ENCODE data around the gene CUX1. TPM values are rescaled to one million over a fixed set of nuclear protein-coding genes. Genes with fewer than 3 reads are reported as not detected.
A peak's percentile ranks its signal among the peaks of the same experiment; 100 is the strongest.

Gene CUX1
- total and polyA plus RNA-seq, 4 donors = 40.5 to 138 (median 69.1) TPM

DNA sequence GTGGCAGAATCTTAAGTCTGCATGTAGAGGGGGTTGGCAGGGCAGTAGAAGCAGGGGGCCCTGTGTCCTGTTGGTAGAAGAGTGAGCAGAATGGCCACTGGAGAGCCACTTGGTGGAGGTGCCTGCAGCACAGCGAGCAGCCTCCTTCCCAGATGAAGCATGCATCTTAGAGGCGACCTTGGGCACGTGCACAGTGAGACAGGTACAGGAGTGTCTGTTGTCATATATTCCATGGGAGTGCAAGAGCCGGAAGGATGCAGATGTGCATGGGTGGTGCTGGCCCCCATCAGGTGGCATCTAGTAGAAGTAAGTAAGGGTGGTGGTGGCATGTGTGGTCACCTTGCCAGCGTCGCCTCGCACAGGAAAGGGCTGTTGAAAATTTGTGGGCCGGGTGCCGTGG is 53.9 kb downstream of the CUX1 start:
- no peak overlapping the region for H3K4me3 ChIP-seq
- H3K9me3 ChIP-seq (ENCODE audit: control insufficient read depth in 4 of 4, insufficient read depth in 3 of 4, low read length in 3 of 4) = no peaks in the 10 kb centered on the region
- peaks cover 3 to 24% (median 7%) of the 10 kb centered on the region in 5 donors for H3K4me1 ChIP-seq (ENCODE audit: control insufficient read depth in 5 of 5, insufficient read depth in 5 of 5, low read length in 5 of 5)
- no peaks in the 10 kb centered on the region for H3K27me3 ChIP-seq (ENCODE audit: control insufficient read depth in 3 of 3, insufficient read depth in 3 of 3, low read length in 2 of 3)
- no peak for DNase-seq
- no peak for ATAC-seq (ENCODE audit: insufficient read depth, low FRiP score)
- H3K36me3 ChIP-seq (ENCODE audit: control insufficient read depth in 4 of 4, insufficient read depth in 4 of 4, low read length in 4 of 4) = no peaks in the 10 kb centered on the region
- peak overlapping the region in 1 of 2 donors; percentile 21 for H3K27ac ChIP-seq (ENCODE audit: low read depth in 1 of 2, low read length in 1 of 2)
- WGBS, 2 donors = 69 to 81% methylated on average over 9 of the region's 9 CpGs
- TF ChIP-seq, protein P1, sequence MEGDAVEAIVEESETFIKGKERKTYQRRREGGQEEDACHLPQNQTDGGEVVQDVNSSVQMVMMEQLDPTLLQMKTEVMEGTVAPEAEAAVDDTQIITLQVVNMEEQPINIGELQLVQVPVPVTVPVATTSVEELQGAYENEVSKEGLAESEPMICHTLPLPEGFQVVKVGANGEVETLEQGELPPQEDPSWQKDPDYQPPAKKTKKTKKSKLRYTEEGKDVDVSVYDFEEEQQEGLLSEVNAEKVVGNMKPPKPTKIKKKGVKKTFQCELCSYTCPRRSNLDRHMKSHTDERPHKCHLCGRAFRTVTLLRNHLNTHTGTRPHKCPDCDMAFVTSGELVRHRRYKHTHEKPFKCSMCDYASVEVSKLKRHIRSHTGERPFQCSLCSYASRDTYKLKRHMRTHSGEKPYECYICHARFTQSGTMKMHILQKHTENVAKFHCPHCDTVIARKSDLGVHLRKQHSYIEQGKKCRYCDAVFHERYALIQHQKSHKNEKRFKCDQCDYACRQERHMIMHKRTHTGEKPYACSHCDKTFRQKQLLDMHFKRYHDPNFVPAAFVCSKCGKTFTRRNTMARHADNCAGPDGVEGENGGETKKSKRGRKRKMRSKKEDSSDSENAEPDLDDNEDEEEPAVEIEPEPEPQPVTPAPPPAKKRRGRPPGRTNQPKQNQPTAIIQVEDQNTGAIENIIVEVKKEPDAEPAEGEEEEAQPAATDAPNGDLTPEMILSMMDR (IDR thresholded peaks at IDR 0.05; ENCODE audit: control extremely low read depth, extremely low read depth) = no peak
- H3K9ac ChIP-seq (ENCODE audit: insufficient read depth in 1 of 2, low read length in 2 of 2) = no peak overlapping the region

GRCh38 chr7:101874028-101874427 is 56.6 kb downstream of the CUX1 start:
- 56 to 70% methylated on average over 5 of the region's 5 CpGs for WGBS, 2 donors
- Histone ChIP-seq H3K27me3 (ENCODE audit: control insufficient read depth in 3 of 3, insufficient read depth in 3 of 3, low read length in 2 of 3) (no peaks in the 10 kb centered on the region), H3K4me1 (ENCODE audit: control insufficient read depth in 5 of 5, insufficient read depth in 5 of 5, low read length in 5 of 5) (peaks cover 3 to 10% (median 7%) of the 10 kb centered on the region in 5 donors), H3K9me3 (ENCODE audit: control insufficient read depth in 4 of 4, insufficient read depth in 3 of 4, low read length in 3 of 4) (no peaks in the 10 kb centered on the region), H3K27ac (ENCODE audit: low read depth in 1 of 2, low read length in 1 of 2) (no peak overlapping the region), H3K36me3 (ENCODE audit: control insufficient read depth in 4 of 4, insufficient read depth in 4 of 4, low read length in 4 of 4) (no peaks in the 10 kb centered on the region), H3K4me3 (no peak overlapping the region), H3K9ac (ENCODE audit: insufficient read depth in 1 of 2, low read length in 2 of 2) (no peak overlapping the region)
- TF ChIP-seq, protein P1 (IDR thresholded peaks at IDR 0.05; ENCODE audit: control extremely low read depth, extremely low read depth) = no peak
- ATAC-seq (ENCODE audit: insufficient read depth, low FRiP score) = no peak
- DNase-seq = no peak

- Histone ChIP-seq H3K9ac (ENCODE audit: insufficient read depth in 1 of 2, low read length in 2 of 2) (no peak overlapping the region), H3K27ac (ENCODE audit: low read depth in 1 of 2, low read length in 1 of 2) (no peak overlapping the region), H3K4me3 (no peak overlapping the region), H3K9me3 (ENCODE audit: control insufficient read depth in 4 of 4, insufficient read depth in 3 of 4, low read length in 3 of 4) (no peaks in the 10 kb centered on the region), H3K36me3 (ENCODE audit: control insufficient read depth in 4 of 4, insufficient read depth in 4 of 4, low read length in 4 of 4) (no peaks in the 10 kb centered on the region), H3K4me1 (ENCODE audit: control insufficient read depth in 5 of 5, insufficient read depth in 5 of 5, low read length in 5 of 5) (peaks cover 5 to 13% (median 9%) of the 10 kb centered on the region in 5 donors), H3K27me3 (ENCODE audit: control insufficient read depth in 3 of 3, insufficient read depth in 3 of 3, low read length in 2 of 3) (no peaks in the 10 kb centered on the region)
- 74 to 82% methylated on average over 11 of the region's 11 CpGs for WGBS, 2 donors
- ATAC-seq (ENCODE audit: insufficient read depth, low FRiP score) (no peak), DNase-seq (no peak)
- TF ChIP-seq, protein P1 (IDR thresholded peaks at IDR 0.05; ENCODE audit: control extremely low read depth, extremely low read depth) = no peak
These were observed 57.9 kb downstream of the CUX1 start for GRCh38 chr7:101875283-101875846.
